Measurements from ENCODE around the gene VIT. TPM values are rescaled to one million over a fixed set of nuclear protein-coding genes. Genes with fewer than 3 reads are reported as not detected.

VIT gene
- total and polyA plus RNA-seq, 7 donors, result 1.2 to 8.5 (median 4.5) TPM

DNA sequence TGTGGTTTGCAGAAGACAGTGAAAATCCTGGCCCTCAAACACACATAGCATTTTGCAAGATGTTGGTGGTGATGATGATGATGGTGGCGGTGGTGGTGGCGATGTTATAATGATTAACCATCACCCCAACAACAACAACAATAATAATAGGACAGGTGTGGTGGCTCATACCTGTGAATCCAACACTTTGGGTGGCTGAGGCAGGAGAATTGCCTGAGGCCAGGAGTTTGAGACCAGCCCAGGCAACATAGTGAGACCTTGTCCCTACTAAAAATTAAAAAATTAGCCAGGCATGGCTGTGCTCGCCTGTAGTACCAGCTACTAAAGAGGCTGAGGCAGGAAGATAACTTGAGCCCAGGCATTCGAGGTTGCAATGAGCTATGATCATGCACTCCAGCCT is 3.8 kb downstream of the VIT start:
- intact Hi-C loops (cut with DNase I), result no loop called here
- H3K4me1 ChIP-seq, result no peaks in the 10 kb centered on the region
- WGBS, 3 donors, result 97 to 100% (median 97%) methylated on average over 4 of the region's 4 CpGs
- H3K27ac ChIP-seq, result no peak overlapping the region
- H3K36me3 ChIP-seq (ENCODE audit: insufficient read depth in 1 of 2, low read depth in 1 of 2), result no peaks in the 10 kb centered on the region
- H3K4me3 ChIP-seq, result no peak overlapping the region
- TF ChIP-seq, protein P1, sequence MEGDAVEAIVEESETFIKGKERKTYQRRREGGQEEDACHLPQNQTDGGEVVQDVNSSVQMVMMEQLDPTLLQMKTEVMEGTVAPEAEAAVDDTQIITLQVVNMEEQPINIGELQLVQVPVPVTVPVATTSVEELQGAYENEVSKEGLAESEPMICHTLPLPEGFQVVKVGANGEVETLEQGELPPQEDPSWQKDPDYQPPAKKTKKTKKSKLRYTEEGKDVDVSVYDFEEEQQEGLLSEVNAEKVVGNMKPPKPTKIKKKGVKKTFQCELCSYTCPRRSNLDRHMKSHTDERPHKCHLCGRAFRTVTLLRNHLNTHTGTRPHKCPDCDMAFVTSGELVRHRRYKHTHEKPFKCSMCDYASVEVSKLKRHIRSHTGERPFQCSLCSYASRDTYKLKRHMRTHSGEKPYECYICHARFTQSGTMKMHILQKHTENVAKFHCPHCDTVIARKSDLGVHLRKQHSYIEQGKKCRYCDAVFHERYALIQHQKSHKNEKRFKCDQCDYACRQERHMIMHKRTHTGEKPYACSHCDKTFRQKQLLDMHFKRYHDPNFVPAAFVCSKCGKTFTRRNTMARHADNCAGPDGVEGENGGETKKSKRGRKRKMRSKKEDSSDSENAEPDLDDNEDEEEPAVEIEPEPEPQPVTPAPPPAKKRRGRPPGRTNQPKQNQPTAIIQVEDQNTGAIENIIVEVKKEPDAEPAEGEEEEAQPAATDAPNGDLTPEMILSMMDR (IDR thresholded peaks at IDR 0.05), result no peak
- ATAC-seq, result no peak
- H3K9me3 ChIP-seq, result no peaks in the 10 kb centered on the region
- no peak for DNase-seq
- no peaks in the 10 kb centered on the region for H3K27me3 ChIP-seq (ENCODE audit: insufficient read depth in 3 of 3, low read length in 2 of 3)

DNA sequence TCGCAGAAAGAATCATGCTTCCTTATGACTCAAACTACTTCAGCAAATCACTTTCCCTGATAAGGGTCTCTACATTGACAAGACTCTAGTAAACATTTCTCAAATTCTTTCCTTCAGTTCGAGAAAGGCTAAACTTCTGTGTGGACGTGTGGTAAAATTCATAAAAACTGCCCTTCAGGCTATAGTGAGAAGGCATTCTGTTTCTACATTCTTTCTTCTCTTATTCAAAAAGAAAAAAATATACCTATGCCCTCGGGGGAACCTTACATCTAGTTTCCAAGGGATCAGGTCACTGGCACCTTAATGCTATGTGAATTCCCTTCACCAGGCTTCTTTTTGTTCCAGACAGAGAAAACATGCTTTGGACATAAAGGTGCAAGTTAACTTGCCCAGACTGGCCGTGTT is 4.9 kb downstream of the VIT start:
- 75 to 87% (median 76%) methylated on average over 5 of the region's 5 CpGs for WGBS, 3 donors
- Histone ChIP-seq H3K4me1 (no peaks in the 10 kb centered on the region), H3K36me3 (ENCODE audit: insufficient read depth in 1 of 2, low read depth in 1 of 2) (no peaks in the 10 kb centered on the region), H3K4me3 (no peak overlapping the region), H3K27me3 (ENCODE audit: insufficient read depth in 3 of 3, low read length in 2 of 3) (no peaks in the 10 kb centered on the region), H3K9me3 (no peaks in the 10 kb centered on the region), H3K27ac (no peak overlapping the region)
- DNase-seq (no peak), ATAC-seq (no peak)
- intact Hi-C loops (cut with DNase I), result no loop called here
- TF ChIP-seq, protein P1 (IDR thresholded peaks at IDR 0.05), result no peak

DNA sequence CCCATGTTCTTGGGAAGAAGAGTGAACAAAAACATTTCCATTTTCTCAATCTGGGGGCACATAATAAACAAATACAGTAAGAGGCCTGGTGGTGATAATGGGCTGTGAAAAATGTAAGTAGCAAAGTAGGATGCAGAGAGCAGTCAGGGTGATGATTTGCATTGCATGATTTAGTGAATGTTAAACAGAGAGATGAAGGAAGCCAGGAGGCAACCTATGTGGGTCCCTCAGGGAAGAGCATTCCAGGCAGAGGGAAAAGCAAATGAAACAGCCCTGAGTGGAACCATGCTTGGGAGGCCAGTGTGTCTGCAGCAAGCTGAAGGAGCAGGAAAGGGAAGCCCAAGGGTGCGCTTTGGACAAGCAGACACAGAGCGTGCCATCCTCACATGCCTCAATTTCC is 5.4 kb downstream of the VIT start:
- no peak overlapping the region for H3K27ac ChIP-seq
- no peaks in the 10 kb centered on the region for H3K4me1 ChIP-seq
- H3K9me3 ChIP-seq, result no peaks in the 10 kb centered on the region
- intact Hi-C loops (cut with DNase I), result no loop called here
- H3K36me3 ChIP-seq (ENCODE audit: insufficient read depth in 1 of 2, low read depth in 1 of 2), result no peaks in the 10 kb centered on the region
- no peak for DNase-seq
- WGBS, 3 donors, result 50% methylated on average over 2 of the region's 2 CpGs
- TF ChIP-seq, protein P1 (IDR thresholded peaks at IDR 0.05), result no peak
- no peak for ATAC-seq
- no peaks in the 10 kb centered on the region for H3K27me3 ChIP-seq (ENCODE audit: insufficient read depth in 3 of 3, low read length in 2 of 3)
- H3K4me3 ChIP-seq, result no peak overlapping the region

DNA sequence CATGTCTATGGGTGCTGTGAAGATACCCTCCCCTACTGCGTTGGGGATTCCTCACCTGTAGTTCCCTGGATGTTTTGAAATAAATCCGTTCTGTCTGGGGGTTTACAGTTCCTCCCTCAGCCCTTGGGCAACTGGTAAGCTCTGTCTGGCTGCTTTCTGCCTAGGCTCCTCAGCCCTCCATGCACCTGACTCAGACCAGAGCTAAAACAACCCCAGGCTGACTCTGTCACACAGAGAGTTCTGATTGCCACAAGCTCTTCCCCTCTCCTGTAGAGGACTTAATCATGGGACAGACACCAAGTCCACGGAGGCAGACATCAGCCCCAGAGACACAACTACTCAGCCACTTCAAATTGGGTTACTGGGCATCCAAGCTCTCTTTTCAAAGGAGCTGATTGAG is 6.3 kb downstream of the VIT start:
- no peaks in the 10 kb centered on the region for H3K36me3 ChIP-seq (ENCODE audit: insufficient read depth in 1 of 2, low read depth in 1 of 2)
- TF ChIP-seq, protein P1 (IDR thresholded peaks at IDR 0.05), result no peak
- no peak for ATAC-seq
- H3K4me3 ChIP-seq, result no peak overlapping the region
- no peak overlapping the region for H3K27ac ChIP-seq
- no peaks in the 10 kb centered on the region for H3K27me3 ChIP-seq (ENCODE audit: insufficient read depth in 3 of 3, low read length in 2 of 3)
- no peaks in the 10 kb centered on the region for H3K9me3 ChIP-seq
- 71 to 87% (median 73%) methylated on average over 3 of the region's 3 CpGs for WGBS, 3 donors
- no peaks in the 10 kb centered on the region for H3K4me1 ChIP-seq
- intact Hi-C loops (cut with DNase I), result no loop called here
- no peak for DNase-seq

DNA sequence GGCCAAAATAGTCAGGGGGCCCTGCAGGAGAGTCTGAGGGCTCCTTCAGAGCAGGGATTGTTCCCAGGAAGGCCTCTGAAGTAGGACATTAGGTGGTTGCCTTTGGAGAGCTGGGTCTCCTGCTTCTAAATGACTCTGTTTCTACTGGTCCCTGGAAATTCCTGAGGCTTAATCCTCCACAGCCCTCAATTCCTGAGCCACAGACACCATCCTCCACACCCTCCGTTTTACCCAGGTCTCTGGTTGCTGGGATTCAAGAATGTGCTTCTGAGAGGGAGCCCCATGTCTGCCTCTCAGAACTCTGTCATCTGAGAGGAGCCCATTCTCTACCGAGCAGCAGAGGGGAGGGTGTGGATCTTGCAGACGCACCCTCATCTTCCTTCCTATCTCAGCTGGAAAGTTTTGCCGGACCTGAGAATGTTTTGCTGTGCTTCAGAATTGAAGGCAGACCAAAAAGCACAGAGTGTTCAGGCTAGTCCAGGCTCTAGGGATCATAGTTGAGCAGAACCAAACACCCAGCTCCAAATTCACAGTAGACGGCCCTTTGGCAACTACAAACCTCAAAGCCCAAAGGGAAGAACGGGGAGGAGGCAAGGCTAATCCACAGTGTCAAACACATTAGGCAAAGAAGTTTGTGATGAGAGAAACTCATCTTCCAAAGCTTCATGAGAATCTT is 8.1 kb downstream of the VIT start:
- no peak overlapping the region for H3K27ac ChIP-seq
- no peaks in the 10 kb centered on the region for H3K36me3 ChIP-seq (ENCODE audit: insufficient read depth in 1 of 2, low read depth in 1 of 2)
- no peaks in the 10 kb centered on the region for H3K4me1 ChIP-seq
- no peak overlapping the region for H3K4me3 ChIP-seq
- no peaks in the 10 kb centered on the region for H3K27me3 ChIP-seq (ENCODE audit: insufficient read depth in 3 of 3, low read length in 2 of 3)
- H3K9me3 ChIP-seq, result no peaks in the 10 kb centered on the region
- TF ChIP-seq, protein P1 (IDR thresholded peaks at IDR 0.05), result no peak
- peak in 1 of 2 donors; percentile 53 for DNase-seq
- WGBS, 3 donors, result 41 to 59% (median 45%) methylated on average over 6 of the region's 6 CpGs
- ATAC-seq, result peak in 3 of 4 donors; percentile 52 to 77 (median 69)
- intact Hi-C loops (cut with DNase I), result no loop called here
